GM04503 (cell line): ENCODE data around the gene UBASH3B.
"Not testable (repeated sequence)": the region's sequence is repeated elsewhere in the genome, so short reads cannot be mapped to it uniquely, and the experiment has no call there.

Experiments used
- DNase-seq: peaks from one replicate; pipeline ENCODE4 v3.0.0-alpha.2; 2012; ENCODE audit warnings: low read depth

The UBASH3B gene, protein sequence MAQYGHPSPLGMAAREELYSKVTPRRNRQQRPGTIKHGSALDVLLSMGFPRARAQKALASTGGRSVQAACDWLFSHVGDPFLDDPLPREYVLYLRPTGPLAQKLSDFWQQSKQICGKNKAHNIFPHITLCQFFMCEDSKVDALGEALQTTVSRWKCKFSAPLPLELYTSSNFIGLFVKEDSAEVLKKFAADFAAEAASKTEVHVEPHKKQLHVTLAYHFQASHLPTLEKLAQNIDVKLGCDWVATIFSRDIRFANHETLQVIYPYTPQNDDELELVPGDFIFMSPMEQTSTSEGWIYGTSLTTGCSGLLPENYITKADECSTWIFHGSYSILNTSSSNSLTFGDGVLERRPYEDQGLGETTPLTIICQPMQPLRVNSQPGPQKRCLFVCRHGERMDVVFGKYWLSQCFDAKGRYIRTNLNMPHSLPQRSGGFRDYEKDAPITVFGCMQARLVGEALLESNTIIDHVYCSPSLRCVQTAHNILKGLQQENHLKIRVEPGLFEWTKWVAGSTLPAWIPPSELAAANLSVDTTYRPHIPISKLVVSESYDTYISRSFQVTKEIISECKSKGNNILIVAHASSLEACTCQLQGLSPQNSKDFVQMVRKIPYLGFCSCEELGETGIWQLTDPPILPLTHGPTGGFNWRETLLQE

GRCh38 chr11:122655527-122656072, at the start of gene UBASH3B:
TSS of gene UBASH3B (plus strand) at chr11:122655722. CDS start at chr11:122656050, 328 bp downstream.
- peak; percentile 44 for DNase-seq

GRCh38 chr11:122607162-122607561, 48.4 kb upstream of the UBASH3B start:
- not testable (repeated sequence) for DNase-seq

DNA sequence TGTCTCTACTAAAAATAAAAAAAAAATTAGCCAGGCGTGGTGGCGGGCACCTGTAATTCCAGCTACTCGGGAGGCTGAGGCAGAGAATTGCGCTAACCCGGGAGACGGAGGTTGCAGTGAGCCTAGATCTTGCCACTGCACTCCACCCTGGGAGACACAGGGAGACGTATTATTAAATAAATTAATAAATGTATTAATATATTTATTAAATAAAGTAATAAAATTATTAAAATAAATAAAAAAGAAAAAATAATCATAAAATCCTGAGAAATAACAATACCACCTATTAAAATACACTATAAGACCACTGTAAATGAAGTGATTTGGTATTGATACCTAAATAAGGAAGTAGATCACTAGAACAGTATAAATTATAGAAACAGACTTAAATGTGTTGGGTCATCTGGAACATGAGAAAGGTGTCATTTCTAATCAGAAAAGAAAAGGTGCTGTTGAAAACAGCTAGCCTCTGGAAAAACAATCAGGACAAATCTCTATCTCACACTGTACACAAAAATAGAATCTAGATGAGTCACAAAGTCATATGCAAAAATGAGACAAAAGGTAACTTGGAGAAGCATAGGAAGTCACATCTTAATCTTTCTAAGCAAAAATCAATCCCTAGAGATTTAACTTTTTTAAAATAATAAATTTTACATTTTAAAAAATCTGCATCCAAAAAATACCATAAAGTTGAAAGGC, 43.2 kb upstream of the UBASH3B start:
- DNase-seq: no peak

DNA sequence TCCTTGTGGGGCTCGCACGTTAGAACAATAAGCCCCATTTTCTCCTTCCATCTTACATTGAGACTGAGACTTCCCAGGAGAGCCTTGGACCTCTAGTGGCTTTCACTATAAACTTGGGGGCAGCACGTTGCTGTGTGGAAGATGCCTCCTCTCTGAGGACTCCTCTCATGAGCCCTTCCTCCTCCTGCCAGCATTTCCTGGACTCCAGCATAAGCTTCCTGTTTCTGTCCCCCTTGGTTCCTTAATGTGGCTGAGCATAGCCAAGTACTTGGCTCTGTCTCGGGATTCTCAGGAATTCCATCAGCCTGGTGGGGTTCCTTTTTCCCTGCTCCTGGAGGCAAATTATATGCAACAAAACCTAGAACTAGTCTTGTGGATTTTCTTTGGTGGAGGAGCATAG, 38.8 kb upstream of the UBASH3B start:
- DNase-seq: no peak

DNA sequence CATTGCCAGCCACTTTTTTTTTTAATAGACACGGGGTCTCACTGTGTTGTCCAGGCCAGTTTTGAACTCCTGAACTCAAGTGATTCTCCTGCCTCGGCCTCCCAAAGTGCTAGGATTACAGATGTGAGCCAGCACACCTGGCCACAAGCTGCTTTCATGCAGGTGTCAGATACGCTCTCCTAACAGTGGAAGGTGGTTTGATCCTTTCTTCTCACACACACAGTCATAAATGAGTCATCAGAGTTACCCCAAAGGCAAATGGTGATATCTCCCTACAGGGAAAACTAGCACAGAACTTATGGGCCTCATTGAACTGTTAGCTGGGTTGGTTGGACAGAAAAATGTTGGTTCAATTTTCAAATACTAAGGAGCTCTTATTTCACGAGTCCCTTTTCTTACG, 38.2 kb upstream of the UBASH3B start:
- DNase-seq: no peak

- no peak for DNase-seq
Observed at GRCh38 chr11:122617926-122618325, 37.6 kb upstream of the UBASH3B start.

DNA sequence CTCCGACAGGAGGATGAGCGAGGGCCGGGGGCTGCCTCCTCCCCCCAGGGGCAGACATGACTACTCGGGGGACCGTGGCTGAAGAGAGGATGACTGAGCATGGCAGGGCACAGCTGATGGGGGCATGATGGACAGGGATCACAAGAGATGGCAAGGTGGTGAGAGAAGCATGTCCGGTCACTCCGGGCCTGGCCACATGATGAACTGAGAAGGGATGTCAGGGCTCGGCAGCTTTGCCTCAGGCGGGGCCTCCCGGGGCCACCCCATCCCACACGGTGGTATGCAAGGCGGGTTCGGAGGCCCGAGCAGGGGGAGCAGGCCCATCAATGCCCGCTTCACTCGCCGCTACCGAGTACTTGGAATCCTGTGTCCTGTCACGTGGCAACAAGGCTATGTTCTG, 36.6 kb upstream of the UBASH3B start:
- DNase-seq: no peak

- no peak for DNase-seq
Observed at GRCh38 chr11:122619757-122620156, 35.8 kb upstream of the UBASH3B start.

- DNase-seq: not testable (repeated sequence)
Observed at GRCh38 chr11:122625501-122625900, 30.0 kb upstream of the UBASH3B start.

GRCh38 chr11:122625976-122626665, 29.4 kb upstream of the UBASH3B start:
- no peak for DNase-seq

- no peak for DNase-seq
Observed at GRCh38 chr11:122627745-122628144, 27.8 kb upstream of the UBASH3B start.

GRCh38 chr11:122628810-122629555, 26.5 kb upstream of the UBASH3B start:
- no peak for DNase-seq

- no peak for DNase-seq
Observed at GRCh38 chr11:122632181-122632824, 23.2 kb upstream of the UBASH3B start.

DNA sequence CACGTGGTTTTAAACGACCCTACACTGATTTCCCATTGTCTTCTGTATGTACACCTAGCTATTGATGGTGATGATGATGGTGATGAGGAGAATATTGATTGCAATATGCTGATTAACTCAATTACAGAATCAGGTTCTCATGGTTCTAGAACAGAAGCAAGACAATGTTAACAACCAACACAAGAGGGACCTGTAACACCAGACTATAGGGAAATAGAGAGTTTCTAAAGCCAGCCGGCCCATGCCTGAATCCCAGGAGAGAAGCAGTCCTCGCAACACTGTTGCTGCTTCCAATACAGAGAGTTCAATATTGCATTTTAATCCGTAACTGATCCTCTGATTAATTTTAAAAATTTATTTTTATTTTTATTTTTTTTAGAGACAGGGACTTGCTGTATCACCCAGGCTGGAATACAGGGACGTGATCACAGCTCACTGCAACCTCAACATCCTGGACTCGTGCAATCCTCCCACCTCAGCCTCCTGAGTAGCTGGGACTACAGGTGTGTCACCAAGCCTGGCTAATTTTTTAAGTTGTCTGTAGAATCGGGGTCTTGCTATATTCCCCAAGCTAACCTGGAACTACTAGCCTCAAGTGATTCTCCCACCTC, 22.2 kb upstream of the UBASH3B start:
- no peak for DNase-seq

GRCh38 chr11:122634501-122634900, 21.0 kb upstream of the UBASH3B start:
- DNase-seq: no peak

DNA sequence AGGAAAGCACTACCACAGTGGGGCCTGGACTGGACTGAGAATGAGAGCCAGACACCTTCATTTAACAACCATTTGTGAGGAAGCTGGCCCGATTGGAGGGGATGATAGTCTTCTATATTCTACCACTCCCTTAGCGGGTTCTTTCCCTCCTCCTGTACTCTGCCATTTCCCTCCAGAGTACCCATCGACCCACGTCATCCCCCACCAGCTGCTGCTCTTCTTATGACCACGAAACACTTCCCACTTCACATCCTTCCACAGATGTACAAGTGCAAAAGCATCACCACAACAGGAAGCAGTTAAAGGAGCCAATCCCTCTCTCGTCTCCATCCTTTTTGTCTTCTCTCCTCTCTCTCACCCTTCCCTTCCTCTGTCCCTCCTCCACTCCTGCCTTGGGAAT, 18.0 kb upstream of the UBASH3B start:
- DNase-seq: no peak

- peak; percentile 80 for DNase-seq
Observed at GRCh38 chr11:122642472-122642922, 13.0 kb upstream of the UBASH3B start.

- no peak for DNase-seq
Observed at GRCh38 chr11:122642971-122643370, 12.6 kb upstream of the UBASH3B start.

- DNase-seq: no peak
Observed at GRCh38 chr11:122645847-122646246, 9.7 kb upstream of the UBASH3B start.
